Duodenal mucosa (tissue), 2 donors: Measurements from ENCODE around the gene PLEKHA3.
A peak's percentile ranks its signal among the peaks of the same experiment; 100 is the strongest.
"Not testable (repeated sequence)": the region's sequence is repeated elsewhere in the genome, so short reads cannot be mapped to it uniquely, and the experiment has no call there.

Source experiments
- H3K27ac ChIP-seq: one replicate; pipeline ENCODE4 v1.7.0; 2013; ENCODE audit warnings: low read depth, low read length
- H3K27me3 ChIP-seq, 2 donors: one replicate each; pipeline ENCODE4 v1.7.0; 2013; ENCODE audit warnings: low read length in 2 of 2, control low read depth in 1 of 2; ENCODE audit not compliant: insufficient read depth in 2 of 2, control insufficient read depth in 1 of 2
- H3K36me3 ChIP-seq, 2 donors: one replicate each; pipeline ENCODE4 v1.7.0; 2013; ENCODE audit warnings: low read length in 2 of 2, control low read depth in 1 of 2; ENCODE audit not compliant: insufficient read depth in 2 of 2, control insufficient read depth in 1 of 2
- H3K4me1 ChIP-seq, 2 donors: one replicate each; pipeline ENCODE4 v1.7.0; 2013; ENCODE audit warnings: low read length in 2 of 2, control low read depth in 1 of 2; ENCODE audit not compliant: insufficient read depth in 2 of 2, control insufficient read depth in 1 of 2
- H3K4me3 ChIP-seq, 2 donors: one replicate each; pipeline ENCODE4 v1.7.0; 2013; ENCODE audit warnings: low read length in 2 of 2, low read depth in 1 of 2
- H3K9ac ChIP-seq, 2 donors: one replicate each; pipeline ENCODE4 v1.7.0; 2013; ENCODE audit warnings: low read length in 2 of 2, low read depth in 1 of 2
- H3K9me3 ChIP-seq, 2 donors: one replicate each; pipeline ENCODE4 v1.7.0; 2013; ENCODE audit warnings: low read length in 2 of 2, control low read depth in 1 of 2; ENCODE audit not compliant: control insufficient read depth in 1 of 2

Gene PLEKHA3

DNA sequence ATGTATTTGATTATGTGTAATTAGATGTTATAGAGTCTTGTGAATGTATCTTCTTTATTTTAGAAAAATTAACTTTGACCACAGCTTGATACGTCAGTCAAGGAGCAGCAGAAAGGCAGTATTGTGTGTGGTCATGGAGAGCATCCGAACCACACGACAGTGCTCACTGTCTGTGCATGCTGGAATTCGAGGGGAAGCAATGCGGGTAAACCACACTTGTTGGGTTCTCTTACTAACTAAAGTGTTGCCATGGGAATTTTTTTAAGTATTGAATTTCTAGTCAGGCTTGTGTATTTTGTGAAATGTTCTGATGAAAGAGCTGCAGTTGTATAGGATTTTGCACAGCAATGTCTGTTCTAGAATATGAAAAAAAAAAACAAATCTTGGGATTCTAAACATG lies 24.3 kb upstream of the PLEKHA3 start:
- Histone ChIP-seq H3K9me3 (no peaks in the 10 kb centered on the region), H3K4me3 (no peak overlapping the region), H3K9ac (no peak overlapping the region), H3K27ac (no peak overlapping the region), H3K36me3 (no peaks in the 10 kb centered on the region), H3K27me3 (no peaks in the 10 kb centered on the region), H3K4me1 (no peaks in the 10 kb centered on the region)

DNA sequence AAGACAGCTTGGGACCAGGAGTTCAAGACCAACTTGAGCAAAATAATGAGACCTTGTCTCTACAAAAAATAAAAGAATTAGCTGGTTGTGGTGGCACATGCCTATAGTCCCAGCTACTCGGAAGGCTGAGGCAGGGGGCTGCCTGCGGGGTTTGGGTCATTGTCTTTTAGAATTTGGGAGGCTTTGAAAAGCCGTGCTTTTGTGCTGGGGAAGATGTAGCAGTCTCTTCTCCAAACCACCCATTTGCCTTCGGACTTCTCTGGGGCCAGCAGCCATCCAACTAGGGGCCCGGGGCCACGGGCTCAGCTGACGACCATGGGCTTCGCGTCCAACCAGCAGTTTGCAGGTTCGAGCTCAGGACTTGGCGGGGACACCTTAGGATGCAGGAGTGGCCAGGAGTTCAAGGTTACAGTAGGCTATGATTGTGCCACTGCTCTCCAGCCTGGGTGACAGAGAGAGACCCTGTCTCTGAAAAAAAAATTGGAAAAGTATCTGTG lies 22.8 kb upstream of the PLEKHA3 start:
- Histone ChIP-seq H3K36me3 (no peaks in the 10 kb centered on the region), H3K27me3 (no peaks in the 10 kb centered on the region), H3K4me3 (no peak overlapping the region), H3K9me3 (no peaks in the 10 kb centered on the region), H3K27ac (no peak overlapping the region), H3K4me1 (no peaks in the 10 kb centered on the region), H3K9ac (no peak overlapping the region)

DNA sequence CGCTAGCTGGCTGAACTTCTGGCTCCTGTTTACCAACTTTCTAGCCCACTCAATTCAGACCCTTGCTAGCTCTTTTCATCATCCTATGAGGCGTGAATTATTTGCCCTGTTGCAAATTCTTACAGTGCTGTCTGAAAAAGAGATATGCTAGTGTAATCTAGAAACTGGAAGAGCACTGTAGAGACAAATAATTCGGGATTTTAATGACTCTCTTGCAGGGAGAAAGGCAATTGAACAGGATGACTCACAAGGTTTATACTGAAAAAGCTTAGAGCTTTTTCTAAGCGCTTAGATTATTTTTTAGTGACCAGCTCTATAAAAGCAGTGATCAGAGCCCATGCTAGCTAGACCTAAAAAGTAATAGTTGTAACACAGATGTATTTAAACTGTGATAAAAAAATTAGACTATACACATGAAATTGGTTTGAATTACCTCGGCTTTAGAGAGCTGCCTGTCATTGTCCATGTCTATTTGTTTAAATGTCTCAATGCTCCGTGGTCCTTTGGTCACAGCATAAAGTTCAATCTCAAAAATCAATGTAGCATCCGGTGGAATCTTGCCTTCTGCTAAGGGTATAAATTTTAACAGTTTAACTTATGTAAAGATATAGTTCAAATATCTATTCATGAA lies 10.9 kb upstream of the PLEKHA3 start:
- Histone ChIP-seq H3K4me1 (no peaks in the 10 kb centered on the region), H3K4me3 (no peak overlapping the region), H3K27me3 (no peaks in the 10 kb centered on the region), H3K36me3 (peaks cover 2 to 4% of the 10 kb centered on the region in 2 donors), H3K27ac (no peak overlapping the region), H3K9me3 (no peaks in the 10 kb centered on the region), H3K9ac (no peak overlapping the region)

DNA sequence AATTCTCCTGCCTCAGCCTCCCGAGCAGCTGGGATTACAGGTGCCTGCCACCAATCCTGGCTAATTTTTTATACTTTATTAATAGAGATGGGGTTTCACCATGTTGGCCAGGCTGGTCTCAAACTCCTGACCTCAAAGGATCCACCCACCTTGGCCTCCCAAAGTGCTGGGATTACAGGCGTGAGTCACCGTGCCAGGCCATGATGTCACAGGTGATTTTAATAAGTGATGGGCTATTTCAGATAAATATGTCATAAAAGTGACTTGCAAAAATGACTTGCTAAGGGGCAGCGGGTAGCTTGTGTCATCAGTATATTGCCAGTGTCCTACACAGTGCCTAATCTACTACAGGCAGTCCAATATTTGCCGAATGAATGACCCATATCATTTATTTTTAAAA lies 8.9 kb upstream of the PLEKHA3 start:
- H3K9me3 ChIP-seq, H3K4me3 ChIP-seq, H3K27me3 ChIP-seq, H3K27ac ChIP-seq, H3K4me1 ChIP-seq, H3K9ac ChIP-seq, H3K36me3 ChIP-seq: not testable (repeated sequence)

DNA sequence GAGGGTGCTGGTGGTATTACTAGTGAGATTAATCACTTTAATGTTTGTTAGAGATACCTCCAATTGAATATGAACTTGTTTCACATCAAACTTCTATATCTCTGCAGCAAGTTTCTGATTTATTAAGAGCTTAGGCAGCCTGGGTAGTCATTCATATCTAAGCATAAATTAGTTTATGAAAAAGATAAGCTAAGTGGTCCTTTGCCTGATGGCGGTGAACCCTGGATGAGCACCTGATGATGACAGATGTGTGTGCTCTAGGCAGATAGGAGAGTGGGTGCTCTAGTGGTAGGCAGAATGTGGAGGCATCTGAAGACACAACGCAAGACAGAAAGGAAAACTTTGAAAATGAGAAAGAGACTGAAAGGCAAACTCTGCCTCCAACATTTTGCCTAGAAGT lies 6.9 kb upstream of the PLEKHA3 start:
- Histone ChIP-seq H3K27ac (no peak overlapping the region), H3K4me1 (peaks cover 3 to 6% of the 10 kb centered on the region in 2 donors), H3K36me3 (no peaks in the 10 kb centered on the region), H3K9me3 (no peaks in the 10 kb centered on the region), H3K4me3 (no peak overlapping the region), H3K9ac (no peak overlapping the region), H3K27me3 (no peaks in the 10 kb centered on the region)

DNA sequence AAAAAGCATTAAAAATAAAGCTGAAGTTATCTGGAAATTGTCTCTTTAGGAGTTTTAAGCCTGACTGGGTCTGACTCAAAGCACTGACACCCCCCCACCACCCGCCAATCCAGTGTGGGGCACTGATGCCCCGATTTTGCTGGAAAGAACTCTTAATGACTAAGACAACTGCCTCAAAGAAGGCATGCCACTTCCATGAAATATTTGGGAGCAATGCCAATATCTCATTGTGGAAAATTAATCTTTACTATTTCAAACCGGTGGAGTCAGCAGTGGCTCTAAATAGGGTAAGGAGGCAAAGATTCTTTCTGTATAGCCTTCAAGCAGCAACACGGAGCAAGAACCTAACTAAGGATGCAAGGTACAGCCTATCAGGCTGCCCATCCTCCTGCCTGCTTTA lies 6.3 kb upstream of the PLEKHA3 start:
- Histone ChIP-seq H3K9me3 (no peaks in the 10 kb centered on the region), H3K36me3 (no peaks in the 10 kb centered on the region), H3K9ac (no peak overlapping the region), H3K4me3 (no peak overlapping the region), H3K4me1 (peaks cover 3 to 6% of the 10 kb centered on the region in 2 donors), H3K27ac (no peak overlapping the region), H3K27me3 (no peaks in the 10 kb centered on the region)

DNA sequence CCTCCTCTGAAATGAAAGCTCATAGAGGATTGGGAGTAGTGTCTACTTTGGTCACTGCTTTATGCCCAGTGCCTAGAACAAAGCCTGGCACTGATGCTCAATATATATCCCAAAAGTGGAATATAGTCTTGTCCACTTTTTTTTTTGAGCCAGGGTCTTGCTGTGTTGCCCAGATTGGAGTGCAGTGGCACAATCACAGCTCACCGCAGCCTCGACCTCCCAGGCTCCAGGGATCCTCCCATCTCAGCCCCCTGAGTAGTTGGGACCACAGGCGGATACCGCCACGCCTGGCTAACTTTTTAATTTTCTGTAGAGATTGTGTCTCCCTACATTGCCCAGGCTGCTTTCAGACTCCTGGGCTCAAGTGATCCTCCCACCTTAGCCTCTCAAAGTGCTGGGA lies 5.7 kb upstream of the PLEKHA3 start:
- Histone ChIP-seq H3K4me1 (peaks cover 5 to 11% of the 10 kb centered on the region in 2 donors), H3K27ac (no peak overlapping the region), H3K9ac (no peak overlapping the region), H3K4me3 (no peak overlapping the region), H3K36me3 (no peaks in the 10 kb centered on the region), H3K27me3 (no peaks in the 10 kb centered on the region), H3K9me3 (no peaks in the 10 kb centered on the region)

DNA sequence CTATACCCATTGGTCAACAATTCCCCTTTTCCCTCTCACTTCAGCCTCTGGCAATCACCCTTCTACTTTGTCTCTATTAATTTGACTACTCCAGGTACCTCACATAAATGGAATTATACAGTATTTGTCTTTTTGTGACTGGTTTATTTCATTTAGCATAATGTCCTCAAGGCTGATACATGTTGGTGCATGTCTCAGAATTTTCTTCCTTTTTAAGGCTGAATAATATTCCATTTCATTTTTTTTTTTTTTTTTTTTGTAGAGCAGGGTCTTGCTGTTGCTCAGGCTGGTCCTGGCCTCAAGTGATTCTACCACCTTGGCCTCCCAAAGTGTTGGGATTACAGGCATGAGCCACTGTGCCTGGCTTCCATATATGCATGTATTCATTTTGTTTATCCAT lies 3.8 kb upstream of the PLEKHA3 start:
- no peak overlapping the region for H3K9ac ChIP-seq
- no peak overlapping the region for H3K27ac ChIP-seq
- no peaks in the 10 kb centered on the region for H3K36me3 ChIP-seq
- H3K9me3 ChIP-seq, result no peaks in the 10 kb centered on the region
- H3K27me3 ChIP-seq, result no peaks in the 10 kb centered on the region
- H3K4me3 ChIP-seq, result no peak overlapping the region
- peaks cover 11 to 21% of the 10 kb centered on the region in 2 donors for H3K4me1 ChIP-seq

DNA sequence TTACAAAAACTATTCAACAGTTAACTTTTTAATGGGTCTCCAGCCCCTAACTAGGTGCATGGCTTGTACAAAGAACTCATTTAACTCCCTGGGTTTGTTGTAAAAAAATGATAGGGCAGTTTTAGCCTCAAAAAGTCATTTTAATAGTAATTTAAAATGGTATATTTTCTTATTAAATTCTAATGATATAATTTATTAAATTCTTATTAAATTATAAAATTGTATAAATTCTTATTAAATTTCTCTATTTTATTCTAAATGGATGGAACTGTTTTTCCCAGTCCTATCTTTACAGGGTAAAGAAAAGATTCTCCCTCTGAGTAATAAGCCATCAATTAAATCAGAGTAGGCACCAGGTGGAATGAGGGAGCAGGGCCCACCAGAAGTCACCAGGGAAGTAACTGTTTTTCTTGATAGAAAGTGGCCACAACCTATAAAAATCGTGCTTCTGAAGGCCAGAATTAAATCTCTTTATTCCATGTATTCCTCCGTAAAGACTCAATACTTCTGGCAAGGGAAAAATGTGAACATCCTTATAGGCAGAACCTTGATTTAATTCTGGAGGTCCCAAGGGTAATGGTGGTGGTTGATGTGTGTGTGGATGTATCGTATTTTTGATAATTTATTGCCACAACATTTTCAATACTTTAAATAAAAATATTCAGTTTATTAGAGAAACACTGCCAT lies 2.7 kb upstream of the PLEKHA3 start:
- Histone ChIP-seq H3K27me3 (no peaks in the 10 kb centered on the region), H3K36me3 (no peaks in the 10 kb centered on the region), H3K9ac (peak overlapping the region; percentile 92 to 94), H3K4me1 (peaks cover 22 to 31% of the 10 kb centered on the region in 2 donors), H3K9me3 (no peaks in the 10 kb centered on the region), H3K27ac (no peak overlapping the region), H3K4me3 (peak overlapping the region; percentile 84 to 89)

DNA sequence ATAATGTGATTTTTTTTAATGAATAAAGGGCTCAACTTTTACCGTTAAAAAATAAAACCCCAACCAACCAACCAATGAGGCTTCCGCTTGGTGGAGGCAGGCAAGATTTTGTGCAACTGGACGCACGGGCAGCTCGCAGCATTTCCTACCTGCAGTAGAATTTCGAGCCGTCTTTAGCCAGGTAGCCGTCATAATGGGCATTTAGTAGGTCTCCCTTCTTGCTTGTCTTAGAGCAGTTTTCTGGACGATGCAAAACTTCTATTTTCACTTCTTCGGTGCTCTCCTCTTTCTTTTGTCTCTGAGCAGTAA lies 2.2 kb upstream of the PLEKHA3 start:
- Histone ChIP-seq H3K4me1 (peaks cover 25 to 35% of the 10 kb centered on the region in 2 donors), H3K27ac (peak overlapping the region; percentile 94)

More for the DNA sequence above, 2.2 kb upstream of the PLEKHA3 start:
- peak overlapping the region; percentile 92 to 94 for H3K9ac ChIP-seq
- H3K4me3 ChIP-seq, result peak overlapping the region; percentile 84 to 89
- no peaks in the 10 kb centered on the region for H3K36me3 ChIP-seq
- no peaks in the 10 kb centered on the region for H3K27me3 ChIP-seq
- H3K9me3 ChIP-seq, result no peaks in the 10 kb centered on the region
